Ishikawa (cell line): ENCODE measurements around the gene RSBN1.
A peak's percentile ranks its signal among the peaks of the same experiment; 100 is the strongest.

Experiments used
- CEBPB ChIP-seq: IDR thresholded peaks from 2 replicates; pipeline ENCODE4 v1.6.1; 2012
- CREB1 ChIP-seq: IDR thresholded peaks from 2 replicates; pipeline ENCODE4 v1.6.1; 2012; ENCODE audit warnings: low read depth
- EGR1 ChIP-seq: IDR thresholded peaks from 2 replicates; pipeline ENCODE4 v1.6.1; 2012
- EP300 ChIP-seq: IDR thresholded peaks from 2 replicates; pipeline ENCODE4 v1.6.1; 2012; ENCODE audit warnings: borderline replicate concordance
- FOXM1 ChIP-seq: IDR thresholded peaks from 2 replicates; pipeline ENCODE4 v1.6.1; 2012; ENCODE audit warnings: low read depth, borderline replicate concordance
- MAX ChIP-seq: IDR thresholded peaks from 2 replicates; pipeline ENCODE4 v1.6.1; 2012
- NFIC ChIP-seq: IDR thresholded peaks from 2 replicates; pipeline ENCODE4 v1.6.1; 2012
- RAD21 ChIP-seq: IDR thresholded peaks from 2 replicates; pipeline ENCODE4 v1.6.1; 2012; ENCODE audit warnings: low read depth
- REST ChIP-seq: IDR thresholded peaks from 2 replicates; pipeline ENCODE4 v1.6.1; 2012; ENCODE audit warnings: low read depth, mild to moderate bottlenecking
- TAF1 ChIP-seq: IDR thresholded peaks from 2 replicates; pipeline ENCODE4 v1.6.1; 2012; ENCODE audit warnings: low read depth, mild to moderate bottlenecking
- TCF12 ChIP-seq: IDR thresholded peaks from 2 replicates; pipeline ENCODE4 v1.6.1; 2012; ENCODE audit warnings: low read depth
- TEAD4 ChIP-seq: IDR thresholded peaks from 2 replicates; pipeline ENCODE4 v1.6.1; 2012
- USF1 ChIP-seq: IDR thresholded peaks from 2 replicates; pipeline ENCODE4 v1.6.1; 2012
- YY1 ChIP-seq: IDR thresholded peaks from 2 replicates; pipeline ENCODE4 v1.6.1; 2012; ENCODE audit warnings: low read depth
- ZBTB7A ChIP-seq: IDR thresholded peaks from 2 replicates; pipeline ENCODE4 v1.6.1; 2012; ENCODE audit warnings: low read depth

RSBN1 gene

GRCh38 chr1:113763661-113764060, 48.6 kb downstream of the RSBN1 start:
- TF ChIP-seq NFIC (no peak), CEBPB (no peak), EP300 (no peak), TEAD4 (no peak), RAD21 (no peak), FOXM1 (no peak)

- TF ChIP-seq FOXM1 (no peak), REST (no peak), EP300 (no peak), ZBTB7A (no peak), EGR1 (no peak)
Measured at GRCh38 chr1:113761937-113762336, 50.3 kb downstream of the RSBN1 start.

- no peak for TF ChIP-seq RAD21
- TF ChIP-seq FOXM1: no peak
- no peak for TF ChIP-seq EP300
- no peak for TF ChIP-seq REST
- no peak for TF ChIP-seq NFIC
- TF ChIP-seq YY1: no peak
- no peak for TF ChIP-seq EGR1
- no peak for TF ChIP-seq TCF12
- no peak for TF ChIP-seq CEBPB
- no peak for TF ChIP-seq MAX
- no peak for TF ChIP-seq TAF1
- no peak for TF ChIP-seq ZBTB7A
- no peak for TF ChIP-seq TEAD4
- TF ChIP-seq USF1: no peak
- TF ChIP-seq CREB1: no peak
Measured at GRCh38 chr1:113760102-113761080, 51.9 kb downstream of the RSBN1 start.

GRCh38 chr1:113759333-113760101, 52.8 kb downstream of the RSBN1 start, which contains the start of gene PHTF1:
TSS of gene PHTF1 (minus strand) at chr1:113759486. CDS start at chr1:113758703, 783 bp downstream.
- TF ChIP-seq ZBTB7A: 0 out of 2 replicates have a peak, but pooled peaks have one; percentile 36
- no peak for TF ChIP-seq REST
- TF ChIP-seq TAF1: peak; percentile 75
